Measurements from ENCODE around the gene RAB36. TPM values are rescaled to one million over a fixed set of nuclear protein-coding genes. Genes with fewer than 3 reads are reported as not detected.

RAB36 gene
- total RNA-seq, 3 donors from 2014 or later, result 1.0 to 6.4 (median 1.2) TPM

DNA sequence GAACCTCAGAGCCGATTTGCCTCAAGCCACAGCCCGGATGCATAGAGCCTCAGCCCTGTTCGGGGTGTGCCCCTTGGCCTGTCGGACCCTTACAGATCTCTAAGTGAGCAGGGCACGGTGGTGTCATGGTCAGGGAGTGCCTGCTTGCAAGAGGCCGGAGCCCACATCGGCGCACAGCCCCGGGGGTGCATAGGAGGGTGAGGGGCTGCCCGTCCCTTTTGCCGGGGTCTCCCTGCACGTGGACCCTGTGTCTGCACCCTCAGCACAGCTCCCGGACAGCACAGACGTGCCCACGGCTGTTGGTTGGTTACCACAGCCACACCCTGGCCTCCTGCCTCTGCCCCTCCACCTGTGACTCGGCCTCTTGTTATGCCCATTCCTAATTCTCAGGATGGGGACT, 6.5 kb downstream of the RAB36 start:
- Histone ChIP-seq H3K4me1 (ENCODE audit: low read depth) (no peaks in the 10 kb centered on the region), H3K9me3 (no peaks in the 10 kb centered on the region), H3K36me3 (ENCODE audit: low read depth) (no peaks in the 10 kb centered on the region), H3K4me3 (no peak overlapping the region)
- TF ChIP-seq, protein P1, sequence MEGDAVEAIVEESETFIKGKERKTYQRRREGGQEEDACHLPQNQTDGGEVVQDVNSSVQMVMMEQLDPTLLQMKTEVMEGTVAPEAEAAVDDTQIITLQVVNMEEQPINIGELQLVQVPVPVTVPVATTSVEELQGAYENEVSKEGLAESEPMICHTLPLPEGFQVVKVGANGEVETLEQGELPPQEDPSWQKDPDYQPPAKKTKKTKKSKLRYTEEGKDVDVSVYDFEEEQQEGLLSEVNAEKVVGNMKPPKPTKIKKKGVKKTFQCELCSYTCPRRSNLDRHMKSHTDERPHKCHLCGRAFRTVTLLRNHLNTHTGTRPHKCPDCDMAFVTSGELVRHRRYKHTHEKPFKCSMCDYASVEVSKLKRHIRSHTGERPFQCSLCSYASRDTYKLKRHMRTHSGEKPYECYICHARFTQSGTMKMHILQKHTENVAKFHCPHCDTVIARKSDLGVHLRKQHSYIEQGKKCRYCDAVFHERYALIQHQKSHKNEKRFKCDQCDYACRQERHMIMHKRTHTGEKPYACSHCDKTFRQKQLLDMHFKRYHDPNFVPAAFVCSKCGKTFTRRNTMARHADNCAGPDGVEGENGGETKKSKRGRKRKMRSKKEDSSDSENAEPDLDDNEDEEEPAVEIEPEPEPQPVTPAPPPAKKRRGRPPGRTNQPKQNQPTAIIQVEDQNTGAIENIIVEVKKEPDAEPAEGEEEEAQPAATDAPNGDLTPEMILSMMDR (IDR thresholded peaks at IDR 0.05), result no peak
- ATAC-seq (no peak), DNase-seq (peak in 1 of 3 donors; percentile 45)
- intact Hi-C loops (cut with DNase I, micrococcal nuclease), result no loop called here

DNA sequence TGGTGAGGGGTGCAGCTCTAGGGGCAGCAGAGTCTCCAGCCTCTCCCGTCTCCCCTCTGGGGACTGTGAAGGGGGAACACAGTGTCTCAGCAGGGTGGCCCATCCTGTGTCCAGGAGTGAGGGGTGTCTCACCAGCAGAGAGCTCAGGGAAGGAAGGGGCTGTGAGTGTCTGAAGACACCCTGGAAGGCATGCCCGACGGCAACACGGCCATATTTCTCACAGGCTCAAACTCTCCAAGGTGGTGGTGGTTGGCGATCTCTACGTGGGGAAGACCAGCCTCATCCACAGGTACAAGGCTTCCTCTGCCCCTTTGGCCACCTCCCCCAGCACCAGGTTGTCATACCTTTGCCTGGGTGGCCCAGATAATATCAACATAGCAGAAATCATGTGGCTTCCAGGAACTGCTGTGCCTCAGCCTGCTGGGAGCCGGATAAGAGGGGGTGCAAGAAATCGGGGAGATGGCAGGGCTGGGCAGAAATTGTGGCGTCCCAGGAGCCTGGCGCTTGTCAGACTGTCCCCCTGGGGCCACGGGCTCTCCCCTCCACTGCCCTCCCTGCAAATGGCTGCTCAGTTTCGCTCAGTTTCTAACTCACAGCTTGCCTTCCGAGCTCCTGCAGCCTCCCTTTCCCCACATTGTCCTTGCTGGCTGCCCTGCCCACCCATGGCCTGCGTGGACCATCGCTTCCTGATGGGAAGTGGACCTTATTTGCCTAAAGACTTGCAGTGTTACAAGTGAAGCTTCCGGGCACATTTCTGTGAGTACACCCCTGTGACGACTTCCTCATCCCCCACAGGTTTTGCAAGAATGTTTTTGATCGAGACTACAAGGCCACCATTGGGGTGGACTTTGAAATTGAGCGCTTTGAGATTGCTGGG, 7.2 kb downstream of the RAB36 start:
- H3K9me3 ChIP-seq, result no peaks in the 10 kb centered on the region
- no peaks in the 10 kb centered on the region for H3K36me3 ChIP-seq (ENCODE audit: low read depth)
- H3K4me1 ChIP-seq (ENCODE audit: low read depth), result peaks cover 2% of the 10 kb centered on the region
- intact Hi-C loops (cut with DNase I, micrococcal nuclease), result no loop called here
- H3K4me3 ChIP-seq, result no peak overlapping the region
- DNase-seq (peak in 1 of 3 donors; percentile 38), ATAC-seq (peak; percentile 17)
- TF ChIP-seq, protein P1 (IDR thresholded peaks at IDR 0.05), result no peak

DNA sequence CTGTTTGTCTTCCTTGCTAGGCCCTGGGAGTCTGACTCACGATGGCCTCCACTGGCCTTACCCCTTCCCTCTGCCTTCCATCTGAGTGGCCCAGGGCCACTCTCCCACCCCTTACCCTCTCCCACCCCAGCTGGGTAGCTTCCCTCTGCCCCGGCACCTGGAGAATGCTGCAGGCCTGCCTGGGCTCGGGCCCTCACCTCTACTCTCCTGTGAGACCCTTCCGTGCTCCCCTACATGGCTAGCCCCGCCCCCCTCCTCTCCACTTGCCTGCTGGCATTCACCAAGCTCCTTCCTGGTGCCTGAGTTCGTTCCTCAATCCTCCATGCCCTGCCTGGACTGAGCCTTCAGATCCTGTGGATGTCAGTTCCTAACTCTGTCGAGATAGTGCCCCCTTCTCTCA, 8.7 kb downstream of the RAB36 start:
- Histone ChIP-seq H3K4me1 (ENCODE audit: low read depth) (peaks cover 4% of the 10 kb centered on the region), H3K9me3 (no peaks in the 10 kb centered on the region), H3K4me3 (no peak overlapping the region), H3K36me3 (ENCODE audit: low read depth) (no peaks in the 10 kb centered on the region)
- TF ChIP-seq, protein P1 (IDR thresholded peaks at IDR 0.05), result no peak
- DNase-seq (no peak), ATAC-seq (no peak)
- intact Hi-C loops (cut with DNase I, micrococcal nuclease), result no loop called here

DNA sequence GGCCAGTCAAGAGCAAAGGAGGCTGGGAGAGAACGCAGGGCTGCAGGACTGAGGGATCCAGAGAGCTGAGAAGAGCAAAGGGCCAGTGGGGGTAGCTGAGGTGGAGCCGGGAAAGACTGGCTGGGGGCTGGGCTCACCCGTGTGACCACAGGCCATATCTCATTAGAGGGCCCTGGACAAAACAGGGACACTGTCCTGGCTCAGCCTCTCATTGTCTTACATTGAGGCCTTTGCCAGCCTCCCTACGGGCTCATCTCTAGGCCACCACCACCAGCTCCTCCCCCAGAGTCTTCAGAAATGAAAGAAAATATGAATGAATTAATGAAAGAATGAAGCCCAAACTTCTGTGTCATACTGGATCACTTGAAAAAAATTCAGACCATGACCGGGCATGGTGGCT, 9.2 kb downstream of the RAB36 start:
- H3K4me1 ChIP-seq (ENCODE audit: low read depth), result peaks cover 4% of the 10 kb centered on the region
- intact Hi-C loops (cut with DNase I, micrococcal nuclease), result no loop called here
- H3K9me3 ChIP-seq, result no peaks in the 10 kb centered on the region
- H3K4me3 ChIP-seq, result no peak overlapping the region
- no peak for ATAC-seq
- DNase-seq, result no peak
- TF ChIP-seq, protein P1 (IDR thresholded peaks at IDR 0.05), result no peak
- no peaks in the 10 kb centered on the region for H3K36me3 ChIP-seq (ENCODE audit: low read depth)

DNA sequence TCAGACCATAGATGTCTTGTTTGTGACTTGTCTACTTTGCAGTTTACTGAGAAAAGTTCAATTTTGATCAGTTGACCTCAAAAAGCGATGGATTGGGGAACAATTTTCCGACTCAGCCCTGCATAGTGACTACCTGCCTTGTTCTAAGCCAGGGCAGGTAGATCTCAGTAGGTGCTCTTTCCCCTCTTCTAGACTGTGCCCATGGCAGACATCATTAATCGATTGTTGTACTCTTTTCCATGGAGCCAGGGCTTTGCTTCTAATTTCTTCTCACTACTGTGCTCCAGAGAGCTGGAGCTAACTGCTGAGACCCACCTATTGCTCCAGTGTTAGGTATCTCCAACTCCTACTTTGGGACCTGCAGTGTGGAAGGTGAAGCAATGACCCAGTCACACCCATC, 9.9 kb downstream of the RAB36 start:
- ATAC-seq, result no peak
- no peak for DNase-seq

More for the DNA sequence above, 9.9 kb downstream of the RAB36 start:
- H3K9me3 ChIP-seq, result no peaks in the 10 kb centered on the region
- H3K36me3 ChIP-seq (ENCODE audit: low read depth), result no peaks in the 10 kb centered on the region
- no peak overlapping the region for H3K4me3 ChIP-seq
- TF ChIP-seq, protein P1 (IDR thresholded peaks at IDR 0.05), result no peak
- H3K4me1 ChIP-seq (ENCODE audit: low read depth), result peaks cover 4% of the 10 kb centered on the region
- intact Hi-C loops (cut with DNase I, micrococcal nuclease), result no loop called here
